WERI-Rb-1 (cell line): ENCODE data around the gene L1CAM.

Experiments
- DNase-seq: peaks from one replicate; pipeline ENCODE4 v3.0.0-alpha.2; 2020
- H3K27ac ChIP-seq: fragments of 250-450 bp; sonication (Bioruptor Pico); 2 replicates; pipeline ENCODE4 v1.5.1; 2020; ENCODE audit warnings: mild to moderate bottlenecking, moderate library complexity
- H3K27me3 ChIP-seq: fragments of 250-450 bp; sonication (Bioruptor Pico); 2 replicates; pipeline ENCODE4 v1.5.1; 2021; ENCODE audit warnings: mild to moderate bottlenecking, low read depth, moderate library complexity; ENCODE audit not compliant: insufficient read depth, severe bottlenecking
- H3K36me3 ChIP-seq: fragments of 250-450 bp; sonication (Bioruptor Pico); 2 replicates; pipeline ENCODE4 v1.5.1; 2020; ENCODE audit warnings: mild to moderate bottlenecking, moderate library complexity
- H3K4me3 ChIP-seq: 2 replicates; pipeline ENCODE4 v1.5.1; 2011; ENCODE audit warnings: low read depth, mild to moderate bottlenecking, control low read depth, low read length
- H3K9me3 ChIP-seq: fragments of 250-450 bp; sonication (Bioruptor Pico); 2 replicates; pipeline ENCODE4 v1.5.1; 2021; ENCODE audit warnings: mild to moderate bottlenecking, moderate library complexity; ENCODE audit not compliant: severe bottlenecking
- CTCF ChIP-seq: IDR thresholded peaks from 2 replicates; pipeline ENCODE4 v1.5.1; 2011; ENCODE audit warnings: low read depth, mild to moderate bottlenecking, control low read depth, inconsistent platforms, low read length

The L1CAM gene

GRCh38 chrX:153909024-153909979, 23.3 kb upstream of the L1CAM start:
- Histone ChIP-seq H3K27me3 (peaks cover 16% of the 10 kb centered on the region), H3K27ac (peak overlapping the region; percentile 40), H3K4me3 (no peak overlapping the region), H3K36me3 (no peaks in the 10 kb centered on the region; the same call in 1 of the 2 replicates), H3K9me3 (no peaks in the 10 kb centered on the region)
- TF ChIP-seq CTCF, result no peak
- DNase-seq, result peak; percentile 85

- H3K9me3 ChIP-seq, result no peaks in the 10 kb centered on the region
- H3K36me3 ChIP-seq, result no peaks in the 10 kb centered on the region; the same call in 1 of the 2 replicates
- no peak for DNase-seq
- no peak for TF ChIP-seq CTCF
- no peak overlapping the region for H3K4me3 ChIP-seq
- H3K27ac ChIP-seq, result no peak overlapping the region; the same call in 1 of the 2 replicates
- H3K27me3 ChIP-seq, result peaks cover 19% of the 10 kb centered on the region
Measured at GRCh38 chrX:153908219-153908860, 22.4 kb upstream of the L1CAM start.

GRCh38 chrX:153907456-153907855, 21.5 kb upstream of the L1CAM start:
- H3K4me3 ChIP-seq, result no peak overlapping the region
- no peaks in the 10 kb centered on the region for H3K36me3 ChIP-seq
- H3K27ac ChIP-seq, result no peak overlapping the region
- no peaks in the 10 kb centered on the region for H3K9me3 ChIP-seq
- no peak for DNase-seq
- TF ChIP-seq CTCF, result no peak
- H3K27me3 ChIP-seq, result peaks cover 19% of the 10 kb centered on the region

GRCh38 chrX:153906126-153906917, 20.3 kb upstream of the L1CAM start:
- no peak for TF ChIP-seq CTCF
- peaks cover 15% of the 10 kb centered on the region for H3K27me3 ChIP-seq
- DNase-seq, result no peak
- H3K36me3 ChIP-seq, result no peaks in the 10 kb centered on the region
- H3K9me3 ChIP-seq, result no peaks in the 10 kb centered on the region
- H3K27ac ChIP-seq, result no peak overlapping the region
- no peak overlapping the region for H3K4me3 ChIP-seq

- no peak for TF ChIP-seq CTCF
- Histone ChIP-seq H3K27me3 (peaks cover 14% of the 10 kb centered on the region), H3K36me3 (no peaks in the 10 kb centered on the region), H3K9me3 (no peaks in the 10 kb centered on the region), H3K27ac (no peak overlapping the region), H3K4me3 (no peak overlapping the region)
- no peak for DNase-seq
Measured at GRCh38 chrX:153905481-153906095, 19.6 kb upstream of the L1CAM start.
